A549 (cell line): Measurements from ENCODE around the gene RAD51B. TPM values are rescaled to one million over a fixed set of nuclear protein-coding genes. Genes with fewer than 3 reads are reported as not detected.
A peak's percentile ranks its signal among the peaks of the same experiment; 100 is the strongest.

ENCODE experiments used
- ATAC-seq, 2 experiments: fragments of 200-7000 bp in 1 of 2; fragments of >200 bp in 1 of 2; cut with Nextera tagmentation in 1 of 2; cut with Tn5 transposase in 1 of 2; 3 replicates each; pipeline versions ENCODE4 v1.8.0 to v1.9.1; 2018 to 2020; ENCODE audit warnings: mild to moderate bottlenecking in 1 of 2, moderate library complexity in 1 of 2
- CTCF ChIA-PET: fragments of 300-600 bp; sonication (Branson Sonifier 250); formaldehyde crosslinking; extraction: SDS; loops from one replicate; lab custom pipeline; 2021; ENCODE audit warnings: antibody characterized with exemption, inconsistent platforms; lab: Yijun Ruan, JAX
- POLR2A ChIA-PET: fragments of 350-600 bp; formaldehyde crosslinking; extraction: SDS; loops from one replicate; lab custom pipeline; 2021; ENCODE audit warnings: antibody characterized with exemption, inconsistent platforms; lab: Yijun Ruan, JAX
- DNase-seq, 2 experiments: peaks; one replicate each; pipeline versions ENCODE4 v3.0.0 to v3.0.0-alpha.2; 2011 to 2016; ENCODE audit warnings: low read depth in 1 of 2, low spot score in 1 of 2
- FAIRE-seq: peaks from 2 replicates; lab custom pipeline; 2011; peaks lifted over from hg19 to GRCh38; lab: Jason Lieb, UNC
- H3K27ac ChIP-seq, 2 experiments: fragments of >200 bp; sonication (Bioruptor Twin); formaldehyde crosslinking; 3 replicates each; pipeline ENCODE4 v1.5.1; 2016 to 2017
- H3K4me1 ChIP-seq: fragments of >200 bp; sonication (Bioruptor Twin); formaldehyde crosslinking; 3 replicates; pipeline ENCODE4 v1.6.1; 2016
- H3K4me2 ChIP-seq: fragments of >200 bp; sonication (Bioruptor Twin); formaldehyde crosslinking; 3 replicates; pipeline ENCODE4 v1.6.1; 2016
- H3K4me3 ChIP-seq: fragments of >200 bp; sonication (Bioruptor Twin); formaldehyde crosslinking; 3 replicates; pipeline ENCODE4 v1.5.1; 2016
- H3K9me3 ChIP-seq: fragments of >200 bp; sonication (Bioruptor Twin); formaldehyde crosslinking; 3 replicates; pipeline ENCODE4 v1.6.1; 2016
- CBX2 ChIP-seq: fragments of 200-600 bp; sonication (generic); IDR thresholded peaks from 2 replicates; pipeline ENCODE4 v1.6.1; 2016; ENCODE audit warnings: low read depth, mild to moderate bottlenecking, borderline replicate concordance
- EHF ChIP-seq: fragments of 250-450 bp; sonication (Bioruptor Pico); IDR thresholded peaks from 2 replicates; pipeline ENCODE4 v1.5.0; 2020; ENCODE audit warnings: mild to moderate bottlenecking
- FOSL2 ChIP-seq, 2 experiments: fragments of 450-650 bp in 1 of 2; fragments of >200 bp in 1 of 2; sonication (Bioruptor Twin) in 1 of 2; formaldehyde crosslinking; IDR thresholded peaks; 2 replicates each; pipeline versions ENCODE4 v1.5.0 to v1.6.1; 2016 to 2020; ENCODE audit warnings: mild to moderate bottlenecking in 1 of 2, moderate library complexity in 1 of 2
- HEYL ChIP-seq: fragments of 250-450 bp; sonication (Bioruptor Pico); IDR thresholded peaks from 2 replicates; pipeline ENCODE4 v1.8.0; 2021; ENCODE audit warnings: mild to moderate bottlenecking, moderate library complexity
- JUN ChIP-seq, 2 experiments: fragments of >200 bp; sonication (Bioruptor Twin); formaldehyde crosslinking; IDR thresholded peaks; 2 replicates in 1 of 2; 3 replicates in 1 of 2; pipeline ENCODE4 v1.6.1; 2016 to 2017
- JUNB ChIP-seq: fragments of >200 bp; sonication (Bioruptor Twin); formaldehyde crosslinking; IDR thresholded peaks from 2 replicates; pipeline ENCODE4 v1.6.1; 2016
- MAZ ChIP-seq: fragments of 150-350 bp; IDR thresholded peaks from 2 replicates; pipeline ENCODE4 v1.6.1; 2014; ENCODE audit warnings: antibody characterized with exemption, low read depth, low read length, borderline replicate concordance
- NR3C1 ChIP-seq: fragments of >200 bp; sonication (Bioruptor Twin); formaldehyde crosslinking; IDR thresholded peaks from 3 replicates; pipeline ENCODE4 v1.6.1; 2017
- POLR2A ChIP-seq: IDR thresholded peaks from 2 replicates; pipeline ENCODE4 v1.6.1; 2012; ENCODE audit warnings: mild to moderate bottlenecking, low read length
- RAD21 ChIP-seq, 2 experiments: fragments of >200 bp in 1 of 2; sonication (Bioruptor Twin) in 1 of 2; formaldehyde crosslinking in 1 of 2; IDR thresholded peaks in 1 of 2; conservative IDR thresholded peaks in 1 of 2; 2 replicates in 1 of 2; 3 replicates in 1 of 2; pipeline ENCODE4 v1.6.1; 2012 to 2018; ENCODE audit warnings: inconsistent platforms in 1 of 2
- SMC3 ChIP-seq: fragments of >200 bp; sonication (Bioruptor Twin); formaldehyde crosslinking; IDR thresholded peaks from 3 replicates; pipeline ENCODE4 v1.6.1; 2018; ENCODE audit warnings: inconsistent platforms
- ZNF302 ChIP-seq: fragments of 250-450 bp; sonication (Bioruptor Pico); IDR thresholded peaks from 2 replicates; pipeline ENCODE4 v1.9.0; 2021; ENCODE audit warnings: inconsistent platforms, mild to moderate bottlenecking, moderate library complexity
- WGBS: methylation state at CpG from one replicate; pipeline ENCODE4 v1.1.6; 2017; ENCODE audit errors: missing lambda C conversion rate; 5-methylcytosine and 5-hydroxymethylcytosine counted together
- polyA plus RNA-seq, 4 experiments: library from polyadenylated mRNA; depleted of rRNA in 3 of 4; stranded (reverse); fragments of >200 nt; fragmentation: RNase III in 1 of 4; extraction: RNeasy Plus Mini Kit Qiagen cat#74134 plus additional on column Dnase treatment in 1 of 4; gene quantifications; 2 replicates in 3 of 4; 3 replicates in 1 of 4; pipeline ENCODE4 v1.2.3, GENCODE V29; 2011 to 2017
- TF ChIP-seq, protein P1 (sequence below): fragments of 250-450 bp; sonication (Bioruptor Pico); IDR thresholded peaks from 2 replicates; pipeline ENCODE4 v1.5.0; 2021; ENCODE audit warnings: mild to moderate bottlenecking, moderate library complexity, borderline replicate concordance
- TF ChIP-seq, protein P2 (sequence below): fragments of 450-650 bp; IDR thresholded peaks from 2 replicates; pipeline ENCODE4 v1.6.1; 2014; ENCODE audit warnings: antibody characterized with exemption
- TF ChIP-seq, protein P3 (sequence below): fragments of >200 bp; sonication (Bioruptor Twin); formaldehyde crosslinking; IDR thresholded peaks from 3 replicates; pipeline ENCODE4 v1.5.1; 2016
- TF ChIP-seq, protein P4 (sequence below): fragments of 250-450 bp; sonication (Bioruptor Pico); IDR thresholded peaks from 2 replicates; pipeline ENCODE4 v1.5.0; 2020; ENCODE audit warnings: low read depth, mild to moderate bottlenecking, moderate library complexity
- TF ChIP-seq, protein P5 (sequence below): IDR thresholded peaks from 2 replicates; pipeline ENCODE4 v1.6.1; 2012; ENCODE audit warnings: low read depth, borderline replicate concordance
- TF ChIP-seq, protein P6 (sequence below): IDR thresholded peaks from 2 replicates; pipeline ENCODE4 v1.6.1; 2012

RAD51B gene
- polyA plus RNA-seq, 2 of the 4 experiments (the other 2 are of a cell fraction): 7.2 to 10.8 TPM

DNA sequence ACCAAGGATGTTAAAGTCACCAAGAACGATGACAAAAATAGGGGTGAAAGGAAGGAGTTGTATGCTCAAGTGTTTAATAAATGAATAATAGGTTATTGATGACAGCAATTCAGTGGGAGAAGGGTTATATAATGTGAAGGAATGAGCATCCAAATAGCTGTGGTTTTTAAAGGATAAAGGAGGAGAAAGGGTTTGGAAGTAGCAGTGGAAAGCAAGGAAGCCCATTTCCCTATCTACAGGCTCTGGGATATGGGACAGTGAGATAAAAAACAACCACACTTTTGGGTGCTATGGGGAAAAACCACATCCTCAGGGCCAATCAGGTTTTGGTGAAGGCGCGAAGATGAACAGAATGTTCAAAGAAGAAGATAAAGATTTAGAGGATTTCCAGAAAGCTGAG is 714.7 kb downstream of the RAD51B start (continued):
- TF ChIP-seq, protein P1, sequence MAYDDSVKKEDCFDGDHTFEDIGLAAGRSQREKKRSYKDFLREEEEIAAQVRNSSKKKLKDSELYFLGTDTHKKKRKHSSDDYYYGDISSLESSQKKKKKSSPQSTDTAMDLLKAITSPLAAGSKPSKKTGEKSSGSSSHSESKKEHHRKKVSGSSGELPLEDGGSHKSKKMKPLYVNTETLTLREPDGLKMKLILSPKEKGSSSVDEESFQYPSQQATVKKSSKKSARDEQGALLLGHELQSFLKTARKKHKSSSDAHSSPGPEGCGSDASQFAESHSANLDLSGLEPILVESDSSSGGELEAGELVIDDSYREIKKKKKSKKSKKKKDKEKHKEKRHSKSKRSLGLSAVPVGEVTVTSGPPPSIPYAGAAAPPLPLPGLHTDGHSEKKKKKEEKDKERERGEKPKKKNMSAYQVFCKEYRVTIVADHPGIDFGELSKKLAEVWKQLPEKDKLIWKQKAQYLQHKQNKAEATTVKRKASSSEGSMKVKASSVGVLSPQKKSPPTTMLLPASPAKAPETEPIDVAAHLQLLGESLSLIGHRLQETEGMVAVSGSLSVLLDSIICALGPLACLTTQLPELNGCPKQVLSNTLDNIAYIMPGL: no peak
- no peak for TF ChIP-seq POLR2A

DNA sequence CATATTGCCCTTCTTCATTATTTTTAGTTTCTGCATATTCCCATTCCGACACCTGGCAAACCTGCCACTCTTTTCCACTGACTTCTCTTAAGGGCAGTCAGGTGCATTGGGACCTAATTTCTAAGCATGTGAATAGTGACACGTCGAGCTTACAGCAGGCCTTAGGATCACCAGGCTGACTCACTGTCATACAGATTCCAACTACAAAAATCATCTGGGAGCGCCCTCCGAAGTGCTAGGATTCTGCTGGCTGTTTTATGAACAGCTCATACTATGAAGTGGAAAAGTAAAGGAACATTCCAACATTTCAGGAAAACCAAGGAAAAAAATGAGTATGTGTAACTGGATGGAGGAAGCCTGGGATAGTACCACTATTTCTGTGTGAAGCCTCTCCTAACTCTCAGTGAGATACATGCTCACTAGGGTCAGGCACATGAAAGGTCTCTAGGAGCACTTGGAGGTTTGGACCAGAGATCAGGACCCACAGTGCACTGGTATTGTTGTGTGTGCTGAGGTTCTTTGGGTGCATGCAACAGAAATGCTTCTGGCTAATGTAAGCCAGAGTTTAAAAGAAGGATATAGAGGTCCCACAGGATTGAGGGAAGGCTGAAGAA is 715.9 kb downstream of the RAD51B start:
- no peak overlapping the region for H3K4me3 ChIP-seq
- DNase-seq (peak in 1 of 2 experiments; percentile 75), FAIRE-seq (peak; percentile 84), ATAC-seq (peak; percentile 91 to 94)
- 24% methylated on average over 5 of the region's 5 CpGs for WGBS
- H3K4me2 ChIP-seq: peak overlapping the region; percentile 36; the same call in 1 of the 3 replicates
- CTCF ChIA-PET: interaction anchor here (1.0 to 1.7 kb wide), 4 partner anchors 11 to 29 kb away, joined by 3 to 4 read pairs (median 4); no protein-coding TSS in a partner anchor
- peaks cover 15% of the 10 kb centered on the region for H3K4me1 ChIP-seq
- H3K9me3 ChIP-seq: peaks cover 33% of the 10 kb centered on the region
- TF ChIP-seq FOSL2 (IDR thresholded peaks at IDR 0.05) (peak; percentile 39), FOSL2 (CRISPR knock-in tag; IDR thresholded peaks at IDR 0.05) (peak; percentile 81), CBX2 (no peak), ZNF302 (CRISPR knock-in tag) (no peak), RAD21 (conservative IDR thresholded peaks at IDR 0.05 in 1 of 2, IDR thresholded peaks at IDR 0.05 in 1 of 2) (peak in 1 of 2 experiments; percentile 42; a peak in 1 of 5 replicates), JUNB (peak; percentile 48), HEYL (CRISPR knock-in tag) (no peak), SMC3 (peak; percentile 32; the same call in 1 of the 3 replicates), MAZ (no peak), EHF (CRISPR knock-in tag) (no peak), POLR2A (no peak), NR3C1 (no peak), JUN (IDR thresholded peaks at IDR 0.05) (peak in 1 of 2 experiments; percentile 31; a peak in 1 of 5 replicates)
- TF ChIP-seq, protein P2, sequence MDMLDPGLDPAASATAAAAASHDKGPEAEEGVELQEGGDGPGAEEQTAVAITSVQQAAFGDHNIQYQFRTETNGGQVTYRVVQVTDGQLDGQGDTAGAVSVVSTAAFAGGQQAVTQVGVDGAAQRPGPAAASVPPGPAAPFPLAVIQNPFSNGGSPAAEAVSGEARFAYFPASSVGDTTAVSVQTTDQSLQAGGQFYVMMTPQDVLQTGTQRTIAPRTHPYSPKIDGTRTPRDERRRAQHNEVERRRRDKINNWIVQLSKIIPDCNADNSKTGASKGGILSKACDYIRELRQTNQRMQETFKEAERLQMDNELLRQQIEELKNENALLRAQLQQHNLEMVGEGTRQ: no peak
- TF ChIP-seq, protein P3, sequence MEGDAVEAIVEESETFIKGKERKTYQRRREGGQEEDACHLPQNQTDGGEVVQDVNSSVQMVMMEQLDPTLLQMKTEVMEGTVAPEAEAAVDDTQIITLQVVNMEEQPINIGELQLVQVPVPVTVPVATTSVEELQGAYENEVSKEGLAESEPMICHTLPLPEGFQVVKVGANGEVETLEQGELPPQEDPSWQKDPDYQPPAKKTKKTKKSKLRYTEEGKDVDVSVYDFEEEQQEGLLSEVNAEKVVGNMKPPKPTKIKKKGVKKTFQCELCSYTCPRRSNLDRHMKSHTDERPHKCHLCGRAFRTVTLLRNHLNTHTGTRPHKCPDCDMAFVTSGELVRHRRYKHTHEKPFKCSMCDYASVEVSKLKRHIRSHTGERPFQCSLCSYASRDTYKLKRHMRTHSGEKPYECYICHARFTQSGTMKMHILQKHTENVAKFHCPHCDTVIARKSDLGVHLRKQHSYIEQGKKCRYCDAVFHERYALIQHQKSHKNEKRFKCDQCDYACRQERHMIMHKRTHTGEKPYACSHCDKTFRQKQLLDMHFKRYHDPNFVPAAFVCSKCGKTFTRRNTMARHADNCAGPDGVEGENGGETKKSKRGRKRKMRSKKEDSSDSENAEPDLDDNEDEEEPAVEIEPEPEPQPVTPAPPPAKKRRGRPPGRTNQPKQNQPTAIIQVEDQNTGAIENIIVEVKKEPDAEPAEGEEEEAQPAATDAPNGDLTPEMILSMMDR: no peak
- TF ChIP-seq, protein P4, sequence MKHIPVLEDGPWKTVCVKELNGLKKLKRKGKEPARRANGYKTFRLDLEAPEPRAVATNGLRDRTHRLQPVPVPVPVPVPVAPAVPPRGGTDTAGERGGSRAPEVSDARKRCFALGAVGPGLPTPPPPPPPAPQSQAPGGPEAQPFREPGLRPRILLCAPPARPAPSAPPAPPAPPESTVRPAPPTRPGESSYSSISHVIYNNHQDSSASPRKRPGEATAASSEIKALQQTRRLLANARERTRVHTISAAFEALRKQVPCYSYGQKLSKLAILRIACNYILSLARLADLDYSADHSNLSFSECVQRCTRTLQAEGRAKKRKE (CRISPR knock-in tag): peak; percentile 41; the same call in 1 of the 2 replicates
- TF ChIP-seq, protein P5, sequence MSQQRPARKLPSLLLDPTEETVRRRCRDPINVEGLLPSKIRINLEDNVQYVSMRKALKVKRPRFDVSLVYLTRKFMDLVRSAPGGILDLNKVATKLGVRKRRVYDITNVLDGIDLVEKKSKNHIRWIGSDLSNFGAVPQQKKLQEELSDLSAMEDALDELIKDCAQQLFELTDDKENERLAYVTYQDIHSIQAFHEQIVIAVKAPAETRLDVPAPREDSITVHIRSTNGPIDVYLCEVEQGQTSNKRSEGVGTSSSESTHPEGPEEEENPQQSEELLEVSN: no peak
- TF ChIP-seq, protein P6, sequence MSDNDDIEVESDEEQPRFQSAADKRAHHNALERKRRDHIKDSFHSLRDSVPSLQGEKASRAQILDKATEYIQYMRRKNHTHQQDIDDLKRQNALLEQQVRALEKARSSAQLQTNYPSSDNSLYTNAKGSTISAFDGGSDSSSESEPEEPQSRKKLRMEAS: 0 out of 2 replicates have a peak, but pooled peaks have one; percentile 20
- POLR2A ChIA-PET: interaction anchor here (0.8 to 1.0 kb wide), 3 partner anchors 11 to 258 kb away, joined by 3 to 4 read pairs (median 3); partner anchors contain the start of gene ZFP36L1
- H3K27ac ChIP-seq: peak overlapping the region; percentile 80 to 82
